NCI-H774 (cell line): Measurements from ENCODE around the gene FMNL2.

Experiments used
- DNase-seq: peaks from one replicate; lab custom pipeline; 2025; lab: John Stamatoyannopoulos, UW

FMNL2 gene

DNA sequence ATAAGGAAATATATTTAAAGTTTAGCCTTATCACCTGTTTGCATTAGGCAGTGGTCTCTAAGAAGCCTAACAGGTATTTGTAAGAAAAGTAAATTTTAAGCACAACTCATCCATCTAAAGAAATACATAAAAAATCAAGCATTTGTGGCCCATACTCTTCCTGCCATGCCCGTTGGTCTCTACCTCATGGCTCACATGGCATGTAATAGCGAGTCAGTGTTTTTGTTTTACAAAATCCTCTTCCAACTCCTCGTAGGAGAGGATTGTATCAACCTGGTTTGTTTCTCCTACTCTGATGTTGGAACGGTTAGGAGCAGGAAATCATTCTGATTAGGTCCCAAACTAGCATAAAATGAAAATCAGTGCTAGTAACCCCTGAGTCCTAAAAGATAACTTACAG lies 91.8 kb downstream of the FMNL2 start:
- no peak for DNase-seq

DNA sequence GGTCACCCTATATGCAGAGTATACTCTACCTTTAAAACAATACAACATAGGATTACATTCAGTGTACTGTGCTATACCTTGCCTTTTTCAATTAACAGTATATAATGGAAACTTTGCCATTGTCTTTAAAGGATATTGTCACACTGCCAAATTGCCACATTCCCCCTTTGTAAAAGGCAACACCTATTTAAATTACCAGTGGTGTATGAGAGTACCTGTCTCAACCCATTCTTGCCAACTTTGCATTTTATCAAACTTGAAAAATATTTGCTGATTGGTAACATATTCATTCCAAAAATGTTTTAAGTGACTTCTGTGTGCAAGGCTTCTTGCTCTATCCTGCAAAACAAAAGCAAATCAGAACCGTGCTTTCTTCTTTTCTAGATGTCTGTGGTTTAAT lies 92.9 kb downstream of the FMNL2 start:
- DNase-seq = no peak

DNA sequence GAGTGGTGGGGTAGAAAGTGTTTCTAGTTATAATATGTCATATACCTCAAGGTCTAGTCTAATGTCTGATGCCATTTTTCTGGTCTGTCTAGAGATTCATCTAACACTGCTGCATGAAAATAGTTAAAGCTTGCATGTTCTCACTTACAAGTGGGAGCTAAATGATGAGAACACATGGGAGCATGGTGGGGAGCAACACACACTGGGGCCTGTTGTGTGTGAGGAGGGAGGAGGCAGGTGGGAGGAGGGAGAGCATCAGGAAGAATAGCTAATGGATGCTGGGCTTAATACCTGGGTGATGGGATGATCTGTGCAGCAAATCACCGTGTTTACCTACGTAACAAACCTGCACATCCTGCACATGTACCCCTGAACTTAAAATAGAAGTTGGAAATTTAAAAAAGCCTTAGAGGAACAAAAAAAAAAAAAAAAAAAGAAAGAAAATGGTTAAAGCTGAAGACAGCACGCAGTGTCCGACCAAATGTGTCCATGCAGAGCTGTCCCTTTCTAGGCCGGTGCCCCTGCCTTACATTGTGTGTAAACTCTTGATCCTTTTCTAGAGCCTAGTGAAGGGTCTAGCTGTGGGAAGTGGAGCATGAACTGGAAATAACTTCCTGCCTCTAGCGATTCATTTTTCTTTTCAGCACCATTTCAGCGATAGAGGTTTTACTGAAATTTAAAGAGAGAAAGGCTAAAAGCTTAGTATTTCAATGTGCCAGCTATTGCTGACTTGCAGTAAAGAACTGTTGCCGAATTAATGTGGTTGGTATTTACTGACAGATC lies 94.0 kb downstream of the FMNL2 start:
- no peak for DNase-seq

DNA sequence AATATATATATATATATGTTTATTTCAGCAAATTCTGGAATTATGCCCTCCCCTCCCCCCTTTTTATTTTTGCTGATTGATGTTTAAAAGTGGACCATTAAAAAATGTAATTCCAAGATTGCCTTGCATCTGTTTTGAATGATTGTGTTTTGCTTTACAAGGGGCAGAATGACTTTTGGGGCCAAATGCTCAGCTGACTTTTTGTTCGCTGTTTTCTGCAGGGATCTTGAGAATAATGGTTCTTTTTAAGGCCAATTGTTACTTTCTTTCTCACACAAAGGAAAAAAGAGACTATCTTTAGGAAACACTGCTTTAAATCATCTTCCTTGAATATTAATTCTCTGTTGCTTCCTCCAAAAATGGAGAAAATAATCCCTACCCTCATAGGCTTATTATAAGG lies 95.9 kb downstream of the FMNL2 start:
- no peak for DNase-seq

DNA sequence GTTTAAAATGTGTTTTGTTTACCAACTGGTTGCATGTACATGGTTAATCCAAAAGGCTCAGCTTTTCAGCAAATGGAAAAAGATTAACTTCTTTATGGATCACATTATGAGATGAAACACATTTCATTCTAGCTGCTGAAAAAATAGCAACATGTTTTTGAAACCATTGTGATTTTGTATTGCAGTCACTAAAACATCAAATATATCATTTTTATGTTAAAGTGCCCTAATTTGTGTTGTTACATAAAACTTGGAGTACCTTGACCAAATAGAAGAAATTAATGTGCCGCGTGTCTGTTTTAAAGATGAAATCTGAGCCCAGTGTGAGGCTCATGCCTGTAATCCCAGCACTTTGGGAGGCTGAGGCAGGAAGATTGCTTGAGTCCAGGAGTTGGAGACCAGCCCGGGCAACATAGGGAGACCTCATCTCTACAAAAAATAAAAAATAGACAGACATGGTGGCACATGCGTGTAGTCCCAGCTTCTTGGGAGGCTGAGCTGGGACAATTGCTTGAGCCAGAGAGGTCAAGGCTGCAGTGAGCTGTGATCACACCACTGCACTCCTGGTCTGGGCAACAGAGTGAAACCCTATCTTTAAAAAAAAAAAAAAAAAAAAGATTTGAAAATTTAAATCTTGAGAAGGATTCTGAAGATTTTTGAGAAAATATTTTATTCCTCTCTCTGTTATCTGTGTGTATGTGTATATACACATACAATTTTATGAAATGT lies 96.6 kb downstream of the FMNL2 start:
- no peak for DNase-seq

DNA sequence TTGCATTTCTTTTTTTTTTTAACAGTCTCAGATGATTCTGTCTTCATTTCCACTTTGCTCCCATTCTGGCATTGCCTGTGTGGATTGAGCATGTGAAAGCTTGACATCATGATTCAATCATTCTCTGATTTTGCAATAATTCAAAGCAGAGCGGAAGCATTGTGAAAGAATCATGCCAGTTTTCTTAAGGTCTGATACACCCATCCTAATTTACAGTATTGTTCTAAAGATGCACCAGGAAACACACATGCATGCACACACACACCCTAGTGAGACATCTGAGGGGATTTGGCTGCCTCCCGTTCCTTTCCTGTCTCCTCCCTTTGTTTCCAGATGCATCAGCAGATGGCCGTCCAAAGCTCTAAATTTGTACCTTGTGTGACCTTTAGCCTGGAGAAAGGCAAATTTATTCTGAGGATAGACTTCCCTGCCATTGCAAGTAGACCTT lies 97.3 kb downstream of the FMNL2 start:
- DNase-seq = no peak

DNA sequence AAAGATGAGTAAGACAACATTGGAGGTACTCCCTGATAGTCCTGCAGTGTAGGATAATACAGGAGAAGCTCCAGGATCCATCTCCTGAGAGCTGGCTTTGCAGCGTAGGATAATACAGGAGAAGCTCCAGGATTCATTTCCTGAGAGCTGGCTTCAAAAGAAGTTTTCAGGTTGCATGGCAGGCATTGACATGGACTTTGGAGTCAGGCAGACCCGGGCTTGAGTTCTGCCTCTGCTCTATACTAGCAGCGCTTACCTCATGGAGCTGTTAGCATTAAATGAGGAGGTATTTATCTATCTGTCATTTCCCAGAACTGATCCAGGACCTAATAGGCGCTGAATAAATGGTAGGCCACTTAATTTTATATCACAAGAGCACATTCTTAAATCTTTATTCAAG lies 97.8 kb downstream of the FMNL2 start:
- DNase-seq = no peak

DNA sequence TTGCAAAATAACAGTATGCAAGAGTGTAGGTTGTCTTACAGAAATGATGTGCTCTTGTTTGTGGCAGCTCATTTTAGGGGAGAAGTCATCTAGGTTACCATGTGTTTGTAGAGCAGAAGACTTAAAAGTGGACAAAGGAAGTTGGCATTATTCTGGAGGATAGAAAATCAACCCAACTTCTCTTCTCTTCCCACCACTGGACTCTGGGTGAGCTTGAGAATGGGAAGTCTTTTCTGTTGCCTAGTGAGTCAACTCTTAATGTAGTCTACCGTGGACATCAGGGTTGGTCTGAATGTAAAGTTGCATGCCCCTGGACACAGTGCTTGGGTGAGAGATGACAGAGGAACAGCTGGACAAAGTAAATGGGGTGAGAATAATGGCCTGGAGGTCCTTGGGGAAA lies 98.3 kb downstream of the FMNL2 start:
- no peak for DNase-seq

DNA sequence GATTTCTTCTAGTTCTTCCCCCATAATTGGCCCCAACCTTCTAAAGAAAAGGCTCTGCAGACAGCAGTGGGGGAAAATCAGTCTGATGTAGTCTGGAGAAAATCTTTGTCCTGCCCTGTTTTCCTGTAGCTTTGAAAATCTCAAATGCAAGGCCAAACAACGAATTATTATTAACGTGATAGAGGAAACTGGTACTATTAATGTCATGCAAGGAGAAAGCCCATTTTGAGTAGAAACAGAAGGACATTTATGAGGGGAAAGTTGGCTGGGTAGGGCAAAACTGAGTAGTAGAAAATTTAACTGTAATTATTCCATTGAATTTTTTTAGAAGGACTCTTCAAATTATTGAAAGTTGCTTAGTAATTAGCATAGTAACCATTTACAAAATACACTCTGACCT lies 98.8 kb downstream of the FMNL2 start:
- no peak for DNase-seq

DNA sequence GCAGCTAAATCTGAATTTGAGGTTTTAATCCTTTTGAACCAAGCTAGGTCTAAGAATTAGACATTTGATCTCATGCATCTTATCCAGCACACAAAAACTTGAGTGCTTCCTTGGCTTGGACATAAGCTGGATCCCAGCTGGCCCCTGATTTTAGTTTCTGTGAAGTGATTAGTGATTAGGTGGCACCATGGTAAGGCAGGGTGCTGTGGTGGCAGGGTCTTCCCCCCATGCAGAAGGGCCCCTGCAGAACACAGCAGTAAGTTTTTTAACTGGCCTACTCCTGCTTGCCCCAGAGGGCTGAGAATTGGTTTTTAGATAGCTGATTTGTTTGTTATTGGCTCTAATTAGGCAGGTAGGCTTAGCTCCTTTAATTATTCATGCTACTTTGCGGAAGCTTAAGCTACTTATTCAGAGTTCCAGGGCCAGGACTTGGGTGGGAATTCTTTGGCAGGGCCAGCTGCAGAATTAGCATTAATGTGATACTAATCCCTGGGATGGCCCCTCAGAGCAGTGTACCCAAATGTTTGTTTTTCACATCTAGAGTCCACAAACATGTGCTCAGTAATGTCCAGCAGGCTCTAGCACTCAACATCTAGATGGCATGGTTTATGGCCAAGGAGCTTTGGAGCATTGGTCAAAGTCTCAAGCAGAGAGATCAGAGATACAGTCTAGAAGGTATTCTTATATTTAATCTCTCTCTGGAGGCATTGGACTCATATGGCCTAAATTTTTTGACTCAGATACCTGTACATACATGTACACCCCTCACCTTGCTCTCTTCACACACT lies 99.6 kb downstream of the FMNL2 start:
- DNase-seq = no peak

DNA sequence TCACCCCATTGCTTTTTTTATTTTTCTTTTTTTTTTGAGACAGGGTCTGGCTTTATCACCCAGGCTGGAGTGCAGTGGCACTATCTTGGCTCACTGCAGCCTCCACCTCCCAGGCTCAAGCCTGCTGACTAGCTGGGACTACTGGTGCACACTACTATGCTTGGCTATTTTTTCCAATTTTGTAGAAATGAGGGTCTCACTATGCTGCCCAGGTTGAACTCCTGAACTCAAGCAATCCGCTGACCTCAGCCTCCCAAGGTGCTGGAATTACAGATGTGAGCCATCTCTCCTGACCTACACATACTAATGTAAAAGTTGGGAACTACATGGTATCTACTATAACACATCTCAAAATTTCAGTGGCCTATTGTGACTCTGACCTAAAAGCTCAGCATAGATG lies 101.2 kb downstream of the FMNL2 start:
- DNase-seq = no peak

DNA sequence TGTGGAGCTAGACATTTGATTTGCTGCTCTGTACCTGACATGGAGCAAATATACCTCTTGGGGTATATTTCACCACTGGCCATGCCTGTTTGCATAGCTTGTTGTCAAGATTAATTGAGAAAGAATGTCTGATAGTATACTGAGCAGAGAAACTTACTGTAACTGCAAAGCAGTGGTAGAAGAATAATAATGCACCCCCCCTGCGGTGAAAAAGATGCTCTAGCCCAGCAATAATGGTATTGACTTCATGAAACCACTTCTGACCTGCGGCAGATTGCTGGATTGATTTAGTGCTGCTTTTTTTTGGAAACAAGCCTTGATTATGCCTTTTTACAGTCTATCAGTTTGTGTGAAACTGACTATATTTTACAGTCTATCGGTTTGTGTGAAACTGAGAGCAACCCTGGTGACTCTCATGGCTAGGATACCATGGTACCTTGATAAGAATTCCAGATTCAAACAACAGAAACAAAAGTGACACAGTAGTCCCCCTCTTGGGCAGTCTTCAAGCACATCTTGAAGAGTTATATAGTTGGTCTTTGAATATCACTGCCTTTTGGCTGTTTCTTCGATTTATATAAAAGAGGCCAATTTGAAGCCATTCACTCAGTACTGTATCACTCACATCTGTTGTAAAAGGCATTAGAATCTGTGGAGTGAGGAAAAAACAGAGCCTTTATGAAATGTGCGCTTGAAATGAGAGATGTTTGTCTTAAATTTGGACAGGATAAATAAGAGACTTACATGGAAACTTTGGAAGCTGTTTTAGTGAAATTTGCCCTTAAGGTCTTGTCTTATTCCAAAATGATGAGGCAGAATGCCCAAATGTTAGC lies 102.5 kb downstream of the FMNL2 start:
- DNase-seq = no peak

DNA sequence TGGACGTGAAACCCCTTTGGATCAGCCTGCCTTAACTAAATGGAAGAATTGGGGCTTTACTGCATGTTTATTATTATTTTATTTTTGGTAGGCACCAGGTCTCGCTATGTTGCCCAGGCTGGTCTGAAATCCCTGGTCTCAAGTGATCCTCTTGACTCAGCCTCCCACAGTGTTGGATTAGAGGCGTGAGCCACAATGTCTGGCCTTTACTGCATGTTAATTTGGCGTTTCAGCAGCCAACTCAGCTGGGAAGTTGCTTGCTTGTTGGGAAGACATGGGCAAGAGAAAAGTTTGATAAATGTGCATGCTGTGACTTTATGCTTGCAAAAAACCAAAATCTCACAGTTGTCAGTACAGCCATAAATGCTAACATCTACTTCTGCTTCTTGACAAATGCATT lies 105.1 kb downstream of the FMNL2 start:
- DNase-seq = no peak

DNA sequence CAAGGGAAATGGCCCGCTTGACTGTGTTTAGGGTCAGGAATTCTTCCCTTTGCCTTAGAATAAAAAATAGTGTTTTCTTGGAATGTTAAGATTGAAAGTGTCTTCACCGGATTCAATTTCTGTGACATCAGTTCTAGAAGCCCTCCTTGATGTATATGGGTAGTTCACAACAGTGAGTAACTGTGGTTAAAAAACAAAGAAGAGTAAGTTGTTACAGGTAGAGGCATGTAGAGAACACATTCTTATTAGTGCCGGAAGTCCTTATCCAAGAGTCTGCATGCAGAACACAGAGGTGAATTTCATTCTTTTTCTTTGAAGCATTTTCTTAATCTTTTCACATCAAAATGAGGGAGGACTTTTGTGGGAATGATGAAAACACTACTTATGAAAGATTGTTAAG lies 105.5 kb downstream of the FMNL2 start:
- no peak for DNase-seq

DNA sequence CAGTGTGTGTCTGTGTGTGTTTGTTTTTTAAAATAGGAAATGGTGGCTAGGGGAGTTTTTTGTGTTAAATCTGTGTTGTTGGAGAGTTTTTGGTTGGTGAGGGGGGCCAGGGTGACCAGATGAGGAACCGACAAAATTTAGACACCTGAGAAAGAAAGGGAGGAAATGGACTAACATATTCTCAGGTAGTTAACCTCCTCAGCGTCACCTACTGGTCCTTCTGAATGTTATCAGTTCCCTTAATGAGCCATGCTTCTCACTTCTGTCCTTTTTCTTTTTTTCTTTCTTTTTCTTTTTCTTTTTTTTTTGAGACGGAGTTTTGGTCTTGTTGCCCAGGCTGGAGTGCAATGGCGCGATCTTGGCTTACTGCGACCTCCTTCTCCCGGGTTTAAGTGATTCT lies 107.0 kb downstream of the FMNL2 start:
- DNase-seq = no peak

DNA sequence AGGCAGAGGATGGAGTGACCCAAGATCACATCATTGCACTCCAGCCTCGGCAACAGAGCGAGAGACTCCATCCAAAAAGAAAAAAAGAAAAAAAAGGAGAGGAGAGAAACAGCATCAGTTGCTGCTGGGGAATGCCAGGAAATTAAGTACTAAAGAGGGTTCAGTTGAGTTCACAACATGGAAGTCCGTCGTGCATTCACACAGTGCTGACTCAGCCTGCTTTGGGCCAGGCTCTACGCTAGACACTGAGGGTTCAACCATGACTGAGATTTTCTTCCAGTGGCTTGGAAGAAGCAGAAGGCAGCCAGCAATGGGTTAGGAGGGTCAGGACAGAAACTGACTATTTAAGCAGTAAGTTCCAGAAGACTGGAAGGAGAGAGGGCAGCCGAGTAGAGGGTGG lies 108.8 kb downstream of the FMNL2 start:
- no peak for DNase-seq

DNA sequence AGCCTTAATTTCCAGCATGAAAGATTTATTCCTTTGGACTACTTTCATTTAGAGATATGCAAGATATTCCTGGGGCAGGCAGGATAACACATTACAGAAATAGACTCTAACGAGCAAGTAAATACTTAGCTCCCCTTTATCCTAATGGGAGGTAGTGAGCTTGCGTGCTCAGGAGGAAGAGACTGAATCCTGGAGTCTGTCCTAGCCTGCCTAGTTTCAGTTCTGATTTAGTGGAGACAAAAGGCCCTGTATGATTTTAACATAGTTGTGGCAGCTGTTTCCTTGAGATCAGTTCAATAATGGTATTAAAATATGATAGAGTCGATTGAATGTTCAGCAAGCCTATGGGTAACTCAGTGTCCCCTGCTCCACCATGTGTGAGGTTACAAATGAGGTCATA lies 109.5 kb downstream of the FMNL2 start:
- no peak for DNase-seq

DNA sequence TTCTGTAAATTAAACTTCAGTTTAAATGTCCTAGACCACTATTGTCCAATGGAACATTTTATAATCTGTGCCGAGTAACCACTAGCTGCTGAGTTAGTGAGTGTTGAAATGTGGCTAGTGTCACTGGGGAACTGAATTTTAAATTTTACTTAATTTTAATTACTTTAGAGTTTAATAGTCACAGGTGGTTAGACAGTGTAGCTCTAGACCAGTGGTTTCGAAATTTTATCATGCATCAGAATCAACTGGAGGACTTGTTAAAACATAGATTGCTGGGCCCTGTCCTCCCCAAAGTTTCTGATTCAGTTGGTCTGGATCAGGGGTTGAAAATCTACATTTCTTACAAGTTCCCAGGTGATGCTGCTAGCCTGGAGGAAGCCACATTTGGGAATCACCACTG lies 110.4 kb downstream of the FMNL2 start:
- DNase-seq = no peak

DNA sequence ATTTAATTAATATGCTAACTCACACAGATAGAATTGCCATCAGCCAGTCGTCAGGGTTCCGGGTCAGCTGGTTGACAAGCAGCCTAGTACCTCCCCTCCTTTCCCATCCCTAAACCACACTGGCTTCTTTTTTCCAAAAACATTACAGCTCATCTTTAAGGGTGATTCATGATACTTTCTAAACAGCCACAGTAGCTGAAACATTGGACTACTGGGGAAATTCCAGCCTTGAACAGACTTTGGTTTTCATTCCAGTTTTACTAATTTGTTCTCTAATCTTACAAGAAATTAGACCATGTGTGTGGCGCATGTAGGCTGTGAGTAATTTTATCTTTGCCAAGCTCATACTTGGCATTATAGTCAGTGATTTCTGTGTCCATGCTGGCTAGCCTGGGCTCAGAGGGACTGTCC lies 110.8 kb downstream of the FMNL2 start:
- DNase-seq = no peak

DNA sequence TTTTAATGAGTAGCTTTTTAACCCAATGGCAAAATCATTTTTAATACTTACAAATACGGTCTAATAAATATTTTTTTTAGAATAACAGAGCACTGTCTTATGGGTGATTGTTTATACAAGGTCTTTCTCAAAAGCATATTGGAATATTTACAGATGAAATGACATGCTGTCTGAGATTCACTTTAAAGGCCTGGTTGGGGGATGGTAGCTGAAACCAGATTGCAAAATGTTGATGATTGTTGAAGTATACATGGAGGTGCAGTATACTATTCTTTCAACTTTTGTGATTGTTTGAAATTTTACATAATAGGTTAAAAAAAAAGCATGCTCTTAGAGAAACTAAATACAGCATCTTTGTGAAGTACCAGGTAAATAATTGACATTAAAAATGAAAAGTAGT lies 111.2 kb downstream of the FMNL2 start:
- no peak for DNase-seq

DNA sequence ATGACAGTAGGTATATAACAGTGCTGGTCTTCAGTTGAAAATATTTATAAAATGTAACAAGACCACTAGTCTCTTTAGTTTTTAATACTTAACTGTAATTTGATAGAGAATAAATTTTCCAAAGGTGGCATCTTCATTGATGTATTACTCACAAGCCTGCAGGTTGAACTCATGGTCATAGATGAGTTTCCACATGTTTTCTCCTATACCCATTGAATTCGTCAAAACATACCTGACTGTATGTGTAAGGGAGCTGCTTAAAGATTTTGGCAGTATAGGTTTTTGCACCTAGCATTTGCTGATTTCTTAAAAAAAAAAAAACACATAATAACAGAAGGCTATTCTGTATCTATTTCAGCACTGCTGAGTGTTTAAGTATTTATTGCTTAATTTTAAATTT lies 112.9 kb downstream of the FMNL2 start:
- no peak for DNase-seq

DNA sequence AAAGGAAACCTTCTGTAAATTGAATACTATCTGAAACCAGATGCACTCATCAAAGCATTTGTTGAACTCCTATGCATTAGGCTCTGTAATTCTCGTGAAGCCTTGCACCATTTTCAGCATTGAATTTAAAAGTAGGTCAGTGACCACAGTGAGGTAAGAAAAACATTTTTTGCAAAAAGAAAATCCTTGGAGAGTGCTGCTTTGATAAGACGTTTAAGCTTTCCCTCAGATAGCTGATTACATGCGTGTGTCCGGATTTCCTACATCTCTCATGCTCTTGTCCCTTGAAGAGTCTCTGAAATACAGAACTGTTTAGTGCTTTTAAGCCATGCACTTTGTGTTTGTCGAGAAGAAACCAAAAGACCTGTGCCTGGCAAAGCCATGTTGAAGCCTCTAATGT lies 113.6 kb downstream of the FMNL2 start:
- no peak for DNase-seq
